NCI-H2227 (cell line): ENCODE results near the gene ASB8.

Source experiments
- DNase-seq: peaks from one replicate; lab custom pipeline; 2025; ENCODE audit not compliant: unreplicated experiment; lab: John Stamatoyannopoulos, UW

ASB8 gene

GRCh38 chr12:48157018-48157888, at the start of gene ASB8:
TSS of gene ASB8 (minus strand) at chr12:48157515. CDS start at chr12:48153496, 4,019 bp downstream.
- DNase-seq = peak; percentile 96

GRCh38 chr12:48203192-48203591, 45.9 kb upstream of the ASB8 start, which contains the start of gene OR10AD1:
TSS of gene OR10AD1 (minus strand) at chr12:48203292. CDS start at chr12:48203292, 0 bp downstream.
- DNase-seq = no peak

- DNase-seq = no peak
These were observed 45.5 kb upstream of the ASB8 start for GRCh38 chr12:48202766-48203165.

GRCh38 chr12:48201516-48201915, 44.2 kb upstream of the ASB8 start:
- DNase-seq = no peak

- DNase-seq = no peak
These were observed 43.8 kb upstream of the ASB8 start for GRCh38 chr12:48201091-48201490.

- no peak for DNase-seq
These were observed 42.5 kb upstream of the ASB8 start for GRCh38 chr12:48199774-48200221.

GRCh38 chr12:48198985-48199384, 41.7 kb upstream of the ASB8 start:
- no peak for DNase-seq

GRCh38 chr12:48198672-48198971, 41.3 kb upstream of the ASB8 start:
- peak; percentile 24 for DNase-seq

GRCh38 chr12:48197971-48198671, 40.8 kb upstream of the ASB8 start:
- peak; percentile 95 for DNase-seq

- peak; percentile 40 for DNase-seq
These were observed 40.2 kb upstream of the ASB8 start for GRCh38 chr12:48197549-48197970.

GRCh38 chr12:48194799-48195201, 37.5 kb upstream of the ASB8 start:
- no peak for DNase-seq

GRCh38 chr12:48193623-48194022, 36.3 kb upstream of the ASB8 start:
- no peak for DNase-seq

GRCh38 chr12:48192861-48193260, 35.5 kb upstream of the ASB8 start:
- no peak for DNase-seq

- no peak for DNase-seq
These were observed 33.8 kb upstream of the ASB8 start for GRCh38 chr12:48191096-48191495.

GRCh38 chr12:48189331-48190125, 32.2 kb upstream of the ASB8 start:
- peak; percentile 70 for DNase-seq

- no peak for DNase-seq
These were observed 30.8 kb upstream of the ASB8 start for GRCh38 chr12:48187916-48188695.

- peak; percentile 45 for DNase-seq
These were observed 28.0 kb upstream of the ASB8 start for GRCh38 chr12:48185181-48185919.

- no peak for DNase-seq
These were observed 27.2 kb upstream of the ASB8 start for GRCh38 chr12:48184549-48184922.

GRCh38 chr12:48183876-48184548, 26.7 kb upstream of the ASB8 start:
- peak; percentile 39 for DNase-seq
